Body of pancreas (tissue), 4 donors: ENCODE results near the gene SSNA1. TPM values are rescaled to one million over a fixed set of nuclear protein-coding genes. Genes with fewer than 3 reads are reported as not detected.

Experiments used
- ATAC-seq: fragments of 150-250 bp; one replicate; pipeline ENCODE4 v1.9.1; 2016
- DNase-seq, 4 donors: peaks; one replicate each; pipeline ENCODE4 v3.0.0-alpha.2; 2019
- H3K27ac ChIP-seq, 4 donors: fragments of 200-600 bp; sonication (generic); 1 replicate in 3 of 4; 2 replicates in 1 of 4; pipeline versions ENCODE4 v1.5.1 to v1.6.1; 2016 to 2019; ENCODE audit warnings: mild to moderate bottlenecking in 1 of 4, mixed read lengths in 1 of 4, moderate library complexity in 1 of 4
- H3K27me3 ChIP-seq, 2 donors: fragments of 200-600 bp; sonication (generic); one replicate each; pipeline ENCODE4 v1.6.0; 2016; ENCODE audit warnings: mild to moderate bottlenecking in 1 of 2
- H3K36me3 ChIP-seq, 2 donors: fragments of 200-600 bp; sonication (generic); replicated peaks in 1 of 2; 2 replicates each; pipeline ENCODE4 v1.5.1; 2016; ENCODE audit warnings: low read depth in 2 of 2; ENCODE audit not compliant: insufficient read depth in 1 of 2
- H3K4me1 ChIP-seq: fragments of 200-600 bp; sonication (generic); one replicate; pipeline ENCODE4 v1.6.0; 2016
- H3K4me3 ChIP-seq, 2 donors: fragments of 200-600 bp; sonication (generic); 1 replicate in 1 of 2; 2 replicates in 1 of 2; pipeline ENCODE4 v1.5.1; 2016 to 2019
- H3K9me3 ChIP-seq, 3 donors: fragments of 200-600 bp; sonication (generic); 1 replicate in 2 of 3; 2 replicates in 1 of 3; pipeline ENCODE4 v1.5.1; 2016
- CTCF ChIP-seq, 7 experiments: fragments of 450-650 bp in 4 of 7; fragments of 200-600 bp in 3 of 7; sonication (generic) in 3 of 7; IDR thresholded peaks; one replicate each; pipeline ENCODE4 v1.5.1; 2016 to 2019; ENCODE audit warnings: antibody characterized with exemption in 7 of 7
- POLR2A ChIP-seq, 3 donors: fragments of 450-650 bp; IDR thresholded peaks; one replicate each; pipeline ENCODE4 v1.6.1; 2016; ENCODE audit warnings: antibody characterized with exemption in 3 of 3, mild to moderate bottlenecking in 2 of 3
- WGBS, 2 donors: methylation state at CpG; one replicate each; pipeline ENCODE4 v1.1.5; 2017; 5-methylcytosine and 5-hydroxymethylcytosine counted together
- intact Hi-C: fragments of 100-400 bp; cut with DNase I; formaldehyde crosslinking; loops from one replicate; pipeline ENCODE4 v1.15.1; 2023
- total RNA-seq, 2 donors: library from RNA; depleted of rRNA; stranded (reverse); fragments of >200 nt; gene quantifications; one replicate each; pipeline ENCODE4 v1.1.0, GENCODE V29; 2016

Gene SSNA1
- total RNA-seq, 2 donors from 2014 or later: 62.3 to 79.1 TPM

GRCh38 chr9:137140151-137141012 lies 48.1 kb upstream of the SSNA1 start:
- H3K27me3 ChIP-seq: peaks cover 0 to 27% of the 10 kb centered on the region in 2 donors

GRCh38 chr9:137141050-137141810 lies 47.2 kb upstream of the SSNA1 start:
- no peak for TF ChIP-seq CTCF (IDR thresholded peaks at IDR 0.05)
- no peak for TF ChIP-seq POLR2A (IDR thresholded peaks at IDR 0.05)

More at GRCh38 chr9:137140151-137141012, 48.1 kb upstream of the SSNA1 start:
- H3K9me3 ChIP-seq: no peaks in the 10 kb centered on the region
- no peak for ATAC-seq
- TF ChIP-seq POLR2A (IDR thresholded peaks at IDR 0.05) (no peak), CTCF (IDR thresholded peaks at IDR 0.05) (no peak)
- no peaks in the 10 kb centered on the region for H3K36me3 ChIP-seq
- H3K4me3 ChIP-seq: no peak overlapping the region
- intact Hi-C loops: no loop called here
- WGBS, 2 donors: 53 to 65% methylated on average over 15 to 26 of the region's 26 CpGs
- H3K4me1 ChIP-seq: peaks cover 8% of the 10 kb centered on the region
- H3K27ac ChIP-seq: no peak overlapping the region
- no peak for DNase-seq

GRCh38 chr9:137141976-137142936 lies 46.2 kb upstream of the SSNA1 start:
- Histone ChIP-seq H3K27ac (no peak overlapping the region), H3K4me1 (peaks cover 8% of the 10 kb centered on the region), H3K27me3 (peaks cover 0 to 24% of the 10 kb centered on the region in 2 donors), H3K4me3 (no peak overlapping the region), H3K9me3 (no peaks in the 10 kb centered on the region), H3K36me3 (no peaks in the 10 kb centered on the region)
- ATAC-seq (no peak), DNase-seq (no peak)
- TF ChIP-seq CTCF (IDR thresholded peaks at IDR 0.05) (no peak), POLR2A (IDR thresholded peaks at IDR 0.05) (no peak)
- intact Hi-C loops: no loop called here
- 69 to 72% methylated on average over 20 to 24 of the region's 24 CpGs for WGBS, 2 donors

More at GRCh38 chr9:137141050-137141810, 47.2 kb upstream of the SSNA1 start:
- peaks cover 8% of the 10 kb centered on the region for H3K4me1 ChIP-seq
- H3K9me3 ChIP-seq: no peaks in the 10 kb centered on the region
- no peak overlapping the region for H3K27ac ChIP-seq
- H3K36me3 ChIP-seq: no peaks in the 10 kb centered on the region
- DNase-seq (no peak), ATAC-seq (no peak)
- no peak overlapping the region for H3K4me3 ChIP-seq
- H3K27me3 ChIP-seq: peaks cover 0 to 27% of the 10 kb centered on the region in 2 donors
- intact Hi-C loops: no loop called here
- WGBS, 2 donors: 75 to 82% methylated on average over 2 to 17 of the region's 17 CpGs

GRCh38 chr9:137143459-137143858 lies 45.0 kb upstream of the SSNA1 start:
- H3K4me1 ChIP-seq: peaks cover 8% of the 10 kb centered on the region
- H3K27me3 ChIP-seq: peaks cover 0 to 16% of the 10 kb centered on the region in 2 donors
- H3K9me3 ChIP-seq: no peaks in the 10 kb centered on the region
- TF ChIP-seq POLR2A (IDR thresholded peaks at IDR 0.05) (no peak), CTCF (IDR thresholded peaks at IDR 0.05) (no peak)
- DNase-seq (no peak), ATAC-seq (no peak)
- H3K36me3 ChIP-seq: no peaks in the 10 kb centered on the region
- intact Hi-C loops: no loop called here
- no peak overlapping the region for H3K27ac ChIP-seq
- H3K4me3 ChIP-seq: no peak overlapping the region
- 63 to 65% methylated on average over 4 of the region's 4 CpGs for WGBS, 2 donors
